Sigmoid colon (tissue), 4 donors: ENCODE data around the gene ATOH8.

Experiments used
- CTCF ChIP-seq, 4 experiments: fragments of 450-650 bp in 3 of 4; fragments of 200-600 bp in 1 of 4; IDR thresholded peaks; one replicate each; pipeline ENCODE4 v1.5.1; 2016 to 2019; ENCODE audit warnings: antibody characterized with exemption in 4 of 4, mild to moderate bottlenecking in 3 of 4, moderate library complexity in 2 of 4
- EP300 ChIP-seq, 4 donors: sonication (generic); formaldehyde crosslinking; IDR thresholded peaks; one replicate each; pipeline ENCODE4 v1.6.1; 2017; ENCODE audit warnings: antibody characterized with exemption in 4 of 4
- POLR2A ChIP-seq, 2 donors: fragments of 450-650 bp; IDR thresholded peaks; one replicate each; pipeline ENCODE4 v1.6.1; 2016; ENCODE audit warnings: antibody characterized with exemption in 2 of 2, mild to moderate bottlenecking in 2 of 2, moderate library complexity in 2 of 2
- POLR2AphosphoS5 ChIP-seq, 4 donors: sonication (generic); formaldehyde crosslinking; IDR thresholded peaks; one replicate each; pipeline ENCODE4 v1.6.1; 2017; ENCODE audit warnings: antibody characterized with exemption in 4 of 4

GRCh38 chr2:85735691-85736090 is 18.1 kb upstream of the ATOH8 start:
- no peak for TF ChIP-seq POLR2AphosphoS5 (IDR thresholded peaks at IDR 0.05)
- TF ChIP-seq CTCF (IDR thresholded peaks at IDR 0.05): no peak
- TF ChIP-seq POLR2A (IDR thresholded peaks at IDR 0.05): no peak
- no peak for TF ChIP-seq EP300 (IDR thresholded peaks at IDR 0.05)
